Motor neuron (in vitro differentiated cells): Measurements from ENCODE around the gene FTO. TPM values are rescaled to one million over a fixed set of nuclear protein-coding genes. Genes with fewer than 3 reads are reported as not detected.
"Not testable (repeated sequence)": the region's sequence is repeated elsewhere in the genome, so short reads cannot be mapped to it uniquely, and the experiment has no call there.

Experiments used
- ATAC-seq, 8 experiments: fragments of 200-7000 bp; cut with Tn5 transposase; replicated peaks in 6 of 8; 2 replicates each; pipeline ENCODE4 v1.8.0; 2021; ENCODE audit warnings: mild to moderate bottlenecking in 8 of 8, moderate library complexity in 8 of 8
- H3K27ac ChIP-seq, 2 donors: fragments of 250-450 bp; sonication (Bioruptor Pico); 2 replicates each; pipeline ENCODE4 v1.9.0; 2021; ENCODE audit warnings: antibody characterized with exemption in 2 of 2, mild to moderate bottlenecking in 2 of 2, moderate library complexity in 1 of 2
- H3K4me1 ChIP-seq, 2 donors: fragments of 250-450 bp; sonication (Bioruptor Pico); replicated peaks in 1 of 2; 2 replicates each; pipeline ENCODE4 v1.6.1; 2021; ENCODE audit warnings: antibody characterized with exemption in 2 of 2, mild to moderate bottlenecking in 2 of 2, moderate library complexity in 1 of 2
- H3K4me3 ChIP-seq, 5 donors: fragments of 250-450 bp; sonication (Bioruptor Pico); 2 replicates each; pipeline ENCODE4 v1.9.0; 2021; ENCODE audit warnings: antibody characterized with exemption in 5 of 5, mild to moderate bottlenecking in 5 of 5, moderate library complexity in 4 of 5
- whole genome bisulfite sequencing, 10 experiments: fragments of 450-650 bp; shearing (Covaris generic); methylation state at CpG; one replicate each; pipeline ENCODE4 v1.0.0; 2022; 5-methylcytosine and 5-hydroxymethylcytosine counted together
- in situ Hi-C, 9 experiments: fragments of 400-800 bp; cut with MboI; loops; one replicate each; pipeline ENCODE4 v1.15.0; 2021; ENCODE audit warnings: low sequenced_read_pairs in 9 of 9, low pct_unique_long_range_greater_than_20kb in 2 of 9; ENCODE audit not compliant: unreplicated experiment in 9 of 9
- total RNA-seq, 8 experiments: library from RNA; unstranded; fragments of 300-600 nt; gene quantifications; 2 replicates each; pipeline versions ENCODE4 v1.2.3 to v1.2.4, GENCODE V29; 2022

Gene FTO
- total RNA-seq, 8 experiments from 2014 or later = 73.8 to 143 (median 112) TPM

DNA sequence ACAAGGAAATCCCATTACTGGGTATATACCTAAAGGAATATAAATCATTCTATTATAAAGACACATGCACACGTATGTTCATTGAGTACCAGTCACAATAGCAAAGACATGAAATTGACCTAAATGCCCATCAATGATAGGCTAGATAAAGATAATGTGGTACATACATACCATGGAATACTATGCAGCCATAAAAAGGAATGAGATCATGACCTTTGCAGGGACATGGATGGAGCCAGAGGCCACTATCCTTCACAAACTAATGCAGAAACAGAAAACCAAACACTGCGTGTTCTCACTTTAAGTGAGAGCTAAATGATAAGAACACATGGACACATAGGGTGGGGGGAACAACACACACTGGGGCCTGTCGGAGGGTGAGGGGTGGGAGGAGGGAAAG, 18.6 kb upstream of the FTO start:
- H3K4me3 ChIP-seq, H3K4me1 ChIP-seq, ATAC-seq, in situ Hi-C loops, H3K27ac ChIP-seq: not testable (repeated sequence)
- WGBS, 10 experiments = 80 to 100% (median 88%) methylated on average over 1 to 2 of the region's 3 CpGs; no CpG with 5 or more reads in 5 of the 10 experiments

- no peak overlapping the region for H3K27ac ChIP-seq
- in situ Hi-C loops = no loop called here
Observed at GRCh38 chr16:53686710-53687109, 17.2 kb upstream of the FTO start.

GRCh38 chr16:53689636-53690035, 14.3 kb upstream of the FTO start:
- Histone ChIP-seq H3K4me1 (peaks cover 0 to 13% of the 10 kb centered on the region in 2 donors), H3K27ac (no peak overlapping the region), H3K4me3 (no peak overlapping the region)
- in situ Hi-C loops = no loop called here
- no peak for ATAC-seq
- 57 to 100% (median 94%) methylated on average over 1 to 3 of the region's 3 CpGs; no CpG with 5 or more reads in 1 of the 10 experiments for WGBS, 10 experiments

More at GRCh38 chr16:53686710-53687109, 17.2 kb upstream of the FTO start:
- peak in 3 of 8 experiments; percentile 65 to 78 (median 68) for ATAC-seq
- no peak overlapping the region for H3K4me3 ChIP-seq
- H3K4me1 ChIP-seq = no peaks in the 10 kb centered on the region
- 28 to 100% (median 86%) methylated on average over 1 to 3 of the region's 3 CpGs; no CpG with 5 or more reads in 1 of the 10 experiments for WGBS, 10 experiments

DNA sequence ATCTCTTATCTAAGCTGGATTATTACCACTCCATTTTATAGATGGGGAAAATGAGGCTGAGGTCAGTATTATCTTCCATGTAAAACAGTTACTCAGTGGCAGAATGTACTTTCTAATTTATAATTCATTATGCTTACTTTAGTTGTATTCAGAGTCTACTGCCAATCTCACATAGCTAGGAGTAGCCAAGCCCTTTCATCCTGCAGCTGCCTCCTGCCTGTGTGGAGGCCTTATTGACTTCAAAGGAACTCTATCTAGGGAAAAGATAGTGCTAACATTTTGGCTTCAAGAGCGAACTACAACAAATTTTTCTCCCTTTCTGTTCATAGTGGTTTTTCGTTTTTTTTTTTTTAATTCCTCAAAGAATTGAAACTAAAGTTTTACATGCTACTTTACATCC, 13.2 kb upstream of the FTO start:
- Histone ChIP-seq H3K27ac (no peak overlapping the region), H3K4me1 (peaks cover 0 to 13% of the 10 kb centered on the region in 2 donors), H3K4me3 (no peak overlapping the region)
- no peak for ATAC-seq
- 75 to 100% (median 89%) methylated on average over 1 to 2 of the region's 2 CpGs; no CpG with 5 or more reads in 1 of the 10 experiments for WGBS, 10 experiments
- in situ Hi-C loops = no loop called here

- Histone ChIP-seq H3K27ac (no peak overlapping the region), H3K4me1 (peaks cover 0 to 13% of the 10 kb centered on the region in 2 donors), H3K4me3 (no peak overlapping the region)
- no peak for ATAC-seq
- WGBS, 10 experiments = 23 to 97% (median 91%) methylated on average over 2 to 5 of the region's 5 CpGs
- in situ Hi-C loops = no loop called here
Observed at GRCh38 chr16:53692146-53692545, 11.8 kb upstream of the FTO start.

- peak in 2 of 8 experiments; percentile 55 to 65 for ATAC-seq
- in situ Hi-C loops = no loop called here
- Histone ChIP-seq H3K4me1 (peaks cover 0 to 13% of the 10 kb centered on the region in 2 donors), H3K27ac (peak overlapping the region in 1 of 2 donors; percentile 28), H3K4me3 (no peak overlapping the region)
- WGBS, 10 experiments = 0 to 96% (median 89%) methylated on average over 1 to 5 of the region's 5 CpGs; no CpG with 5 or more reads in 1 of the 10 experiments
Observed at GRCh38 chr16:53693320-53693719, 10.6 kb upstream of the FTO start.

DNA sequence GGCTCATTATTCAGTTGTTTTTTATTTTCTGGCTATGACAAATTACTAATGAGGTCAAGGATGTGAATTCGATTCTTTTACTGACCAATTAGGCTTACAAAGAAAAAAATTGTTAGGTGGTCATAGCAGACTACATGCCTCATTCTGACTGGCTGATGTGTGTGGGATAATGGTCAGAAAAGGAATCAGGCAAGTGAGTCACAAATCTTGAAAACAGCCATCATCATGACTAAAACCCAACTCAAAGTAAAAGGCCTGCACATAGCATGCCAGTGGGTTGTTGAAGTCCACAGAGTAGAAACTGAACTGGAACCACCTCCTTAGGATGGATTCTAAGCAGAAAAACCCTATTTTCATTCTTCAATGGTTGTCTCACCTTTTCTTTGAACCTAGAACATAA, 8.9 kb upstream of the FTO start:
- Histone ChIP-seq H3K4me3 (no peak overlapping the region), H3K27ac (no peak overlapping the region), H3K4me1 (peaks cover 0 to 13% of the 10 kb centered on the region in 2 donors)
- in situ Hi-C loops = no loop called here
- ATAC-seq = no peak
- 29 to 100% (median 92%) methylated on average over 1 of the region's 1 CpG; no CpG with 5 or more reads in 5 of the 10 experiments for WGBS, 10 experiments

GRCh38 chr16:53698271-53698670, 5.7 kb upstream of the FTO start:
- in situ Hi-C loops, H3K4me1 ChIP-seq, ATAC-seq: not testable (repeated sequence)

GRCh38 chr16:53704445-53704813, 473 bp downstream of the FTO start:
- Histone ChIP-seq H3K4me3 (peak overlapping the region; percentile 52 to 90 (median 67)), H3K4me1 (peaks cover 9 to 11% of the 10 kb centered on the region in 2 donors), H3K27ac (peak overlapping the region; percentile 23 to 55)
- whole genome bisulfite sequencing, 10 experiments = 3 to 31% (median 13%) methylated on average over 2 to 6 of the region's 6 CpGs
- no peak for ATAC-seq
- in situ Hi-C loops = no loop called here

More at GRCh38 chr16:53698271-53698670, 5.7 kb upstream of the FTO start:
- WGBS, 10 experiments = no CpG with 5 or more reads among the region's 31 CpGs
- H3K27ac ChIP-seq, H3K4me3 ChIP-seq: not testable (repeated sequence)

DNA sequence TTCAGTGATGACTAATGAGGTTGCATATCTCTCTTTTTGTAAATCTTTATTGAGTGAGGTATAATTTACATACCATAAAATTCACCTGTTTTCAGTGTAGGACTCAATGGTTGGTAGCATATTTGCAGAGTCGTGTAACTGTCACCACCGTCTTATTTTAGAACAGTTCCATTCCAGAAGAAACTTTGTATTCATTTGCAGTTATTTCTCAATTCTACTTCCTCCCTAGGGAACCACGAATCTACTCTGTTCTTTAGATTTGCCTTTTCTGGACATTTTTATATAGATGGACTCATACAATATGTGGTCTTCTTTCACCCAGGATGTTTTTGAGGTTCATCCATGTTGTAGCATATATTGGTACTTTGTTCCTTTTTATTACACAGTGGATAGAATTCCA, 3.7 kb downstream of the FTO start:
- in situ Hi-C loops = no loop called here
- peaks cover 11 to 13% of the 10 kb centered on the region in 2 donors for H3K4me1 ChIP-seq
- 54 to 100% (median 90%) methylated on average over 1 to 3 of the region's 3 CpGs; no CpG with 5 or more reads in 1 of the 10 experiments for WGBS, 10 experiments
- ATAC-seq = no peak
- no peak overlapping the region for H3K4me3 ChIP-seq
- no peak overlapping the region for H3K27ac ChIP-seq

- no peak overlapping the region for H3K4me3 ChIP-seq
- H3K4me1 ChIP-seq = peaks cover 7 to 18% of the 10 kb centered on the region in 2 donors
- WGBS, 10 experiments = 71 to 100% (median 97%) methylated on average over 1 to 2 of the region's 2 CpGs; no CpG with 5 or more reads in 1 of the 10 experiments
- no peak overlapping the region for H3K27ac ChIP-seq
- ATAC-seq = no peak
- in situ Hi-C loops = no loop called here
Observed at GRCh38 chr16:53708490-53708889, 4.5 kb downstream of the FTO start.

DNA sequence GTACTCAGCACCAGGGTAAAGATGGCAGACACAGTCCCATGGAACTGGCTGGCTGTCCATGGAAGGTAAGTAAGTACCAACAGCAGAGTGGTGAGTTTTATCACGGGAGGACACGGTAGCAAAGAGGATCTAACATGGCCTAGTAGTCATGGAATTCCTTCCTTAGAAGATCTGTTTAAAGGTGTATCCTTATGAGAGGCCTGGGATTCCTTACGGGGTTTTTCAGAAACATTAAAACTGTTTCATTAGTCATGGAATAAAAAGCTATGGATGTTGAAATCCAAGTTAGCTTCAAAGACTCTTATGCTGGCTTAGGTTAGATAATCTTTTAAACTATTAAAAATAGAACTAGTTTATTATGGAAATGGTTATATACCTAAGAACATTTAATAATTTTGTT, 7.4 kb downstream of the FTO start:
- ATAC-seq = no peak
- in situ Hi-C loops = no loop called here
- Histone ChIP-seq H3K4me3 (no peak overlapping the region), H3K4me1 (peaks cover 10 to 40% of the 10 kb centered on the region in 2 donors), H3K27ac (no peak overlapping the region)
- 78 to 100% (median 93%) methylated on average over 1 to 3 of the region's 3 CpGs; no CpG with 5 or more reads in 3 of the 10 experiments for WGBS, 10 experiments

DNA sequence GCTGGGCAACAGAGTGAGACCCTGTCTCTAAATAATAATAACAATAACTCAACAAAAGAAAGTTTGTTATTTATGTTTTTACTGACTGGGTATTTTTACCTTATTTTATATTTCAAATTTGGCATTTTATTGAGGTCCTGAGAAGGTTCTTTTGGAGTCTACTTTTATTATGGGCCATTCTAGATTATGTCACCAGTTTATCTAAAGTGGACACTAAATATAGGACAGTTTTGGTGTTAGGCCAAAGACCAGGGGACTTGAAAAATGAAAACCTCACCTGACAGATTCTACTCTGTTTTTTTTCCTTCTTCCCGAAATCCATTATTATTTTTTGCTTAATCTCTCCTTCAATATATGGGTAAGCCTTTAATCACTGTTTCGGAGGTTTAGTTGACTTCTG, 8.1 kb downstream of the FTO start:
- in situ Hi-C loops = no loop called here
- peaks cover 10 to 40% of the 10 kb centered on the region in 2 donors for H3K4me1 ChIP-seq
- WGBS, 10 experiments = 80 to 100% (median 88%) methylated on average over 1 to 2 of the region's 2 CpGs; no CpG with 5 or more reads in 1 of the 10 experiments
- H3K4me3 ChIP-seq = no peak overlapping the region
- no peak for ATAC-seq
- H3K27ac ChIP-seq = no peak overlapping the region
